Neuronal stem cell (in vitro differentiated cells): Measurements from ENCODE around the gene SCART1.
"Not testable (repeated sequence)": the region's sequence is repeated elsewhere in the genome, so short reads cannot be mapped to it uniquely, and the experiment has no call there.

Source experiments
- DNase-seq: peaks from one replicate; pipeline ENCODE4 v3.0.0-alpha.2; 2013; ENCODE audit warnings: low spot score
- H2AFZ ChIP-seq: one replicate; pipeline ENCODE4 v1.6.1; 2013; ENCODE audit warnings: mild to moderate bottlenecking, low read length, inconsistent platforms
- H2AK5ac ChIP-seq: 2 replicates; pipeline ENCODE4 v1.6.1; 2013; ENCODE audit warnings: low read depth, mild to moderate bottlenecking, inconsistent platforms, low read length, moderate library complexity, mixed read lengths
- H2BK120ac ChIP-seq: 2 replicates; pipeline ENCODE4 v1.6.1; 2013; ENCODE audit warnings: low read depth, mild to moderate bottlenecking, inconsistent platforms, low read length, moderate library complexity, mixed read lengths
- H2BK12ac ChIP-seq: one replicate; pipeline ENCODE4 v1.6.1; 2013; ENCODE audit warnings: low read length, inconsistent platforms
- H2BK15ac ChIP-seq: 2 replicates; pipeline ENCODE4 v1.6.1; 2013; ENCODE audit warnings: mild to moderate bottlenecking, low read length, inconsistent platforms, mixed read lengths
- H2BK5ac ChIP-seq: one replicate; pipeline ENCODE4 v1.6.1; 2013; ENCODE audit warnings: inconsistent platforms, mild to moderate bottlenecking, low read length, moderate library complexity
- H3K14ac ChIP-seq: one replicate; pipeline ENCODE4 v1.6.1; 2013; ENCODE audit warnings: low read length, inconsistent platforms
- H3K18ac ChIP-seq: 2 replicates; pipeline ENCODE4 v1.6.1; 2013; ENCODE audit warnings: low read length, inconsistent platforms
- H3K23ac ChIP-seq: 2 replicates; pipeline ENCODE4 v1.6.1; 2013; ENCODE audit warnings: low read depth, mild to moderate bottlenecking, mixed read lengths, low read length, inconsistent platforms; ENCODE audit not compliant: poor library complexity
- H3K27ac ChIP-seq: replicated peaks from 3 replicates; pipeline ENCODE4 v1.5.1; 2013; ENCODE audit warnings: low read length, inconsistent platforms
- H3K27me3 ChIP-seq, 3 experiments: 2 replicates each; pipeline ENCODE4 v1.6.1; 2013; ENCODE audit warnings: low read length in 3 of 3, mild to moderate bottlenecking in 2 of 3, inconsistent platforms in 1 of 3, low read depth in 1 of 3, mixed read lengths in 1 of 3, moderate library complexity in 1 of 3; ENCODE audit not compliant: control insufficient read depth in 3 of 3, insufficient read depth in 3 of 3
- H3K36me3 ChIP-seq, 2 donors: replicated peaks in 1 of 2; 2 replicates each; pipeline ENCODE4 v1.6.1; 2013; ENCODE audit warnings: low read length in 2 of 2; ENCODE audit not compliant: control insufficient read depth in 2 of 2, insufficient read depth in 2 of 2
- H3K4ac ChIP-seq: 2 replicates; pipeline ENCODE4 v1.6.1; 2013; ENCODE audit warnings: inconsistent platforms, mild to moderate bottlenecking, low read length, moderate library complexity
- H3K4me1 ChIP-seq, 2 donors: 1 replicate in 1 of 2; 2 replicates in 1 of 2; pipeline ENCODE4 v1.6.1; 2013; ENCODE audit warnings: low read length in 2 of 2, low read depth in 1 of 2; ENCODE audit not compliant: control insufficient read depth in 2 of 2, insufficient read depth in 1 of 2
- H3K4me2 ChIP-seq: one replicate; pipeline ENCODE4 v1.6.1; 2013; ENCODE audit warnings: mild to moderate bottlenecking, low read length, inconsistent platforms; ENCODE audit not compliant: insufficient read depth, poor library complexity, severe bottlenecking
- H3K4me3 ChIP-seq, 2 donors: 2 replicates each; pipeline ENCODE4 v1.5.1; 2013; ENCODE audit warnings: low read length in 2 of 2, mild to moderate bottlenecking in 2 of 2, inconsistent platforms in 1 of 2, moderate library complexity in 1 of 2
- H3K79me1 ChIP-seq: one replicate; pipeline ENCODE4 v1.6.1; 2013; ENCODE audit warnings: low read depth, mild to moderate bottlenecking, inconsistent platforms, low read length, moderate library complexity
- H3K9ac ChIP-seq: one replicate; pipeline ENCODE4 v1.6.1; 2013; ENCODE audit warnings: mild to moderate bottlenecking, low read depth, low read length, inconsistent platforms; ENCODE audit not compliant: poor library complexity
- H3K9me3 ChIP-seq, 2 donors: replicated peaks in 1 of 2; 2 replicates each; pipeline versions ENCODE3 to v1.6.1; 2013; ENCODE audit warnings: low read length in 2 of 2, mild to moderate bottlenecking in 2 of 2, inconsistent platforms in 1 of 2, low read depth in 1 of 2, mixed read lengths in 1 of 2, moderate library complexity in 1 of 2; ENCODE audit not compliant: control insufficient read depth in 2 of 2, insufficient read depth in 1 of 2
- H4K8ac ChIP-seq: one replicate; pipeline ENCODE4 v1.6.1; 2013; ENCODE audit warnings: low read depth, mild to moderate bottlenecking, inconsistent platforms, low read length, moderate library complexity
- H4K91ac ChIP-seq: one replicate; pipeline ENCODE4 v1.6.1; 2013; ENCODE audit warnings: low read length, low read depth, mild to moderate bottlenecking, inconsistent platforms; ENCODE audit not compliant: poor library complexity
- WGBS, 2 donors: extraction: QIAGEN DNeasy Blood & Tissue Kit; methylation state at CpG; one replicate each; pipeline ENCODE4 v1.1.7; 2013; ENCODE audit warnings: missing lambda C conversion rate in 2 of 2, mixed read lengths in 1 of 2; ENCODE audit not compliant: insufficient read length in 2 of 2, insufficient replicate concordance in 1 of 2; ENCODE audit errors: extremely low coverage in 2 of 2; 5-methylcytosine and 5-hydroxymethylcytosine counted together

The SCART1 gene

GRCh38 chr10:133493562-133493961 is 39.8 kb downstream of the SCART1 start:
- H3K18ac ChIP-seq, H2BK12ac ChIP-seq: not testable (repeated sequence)

DNA sequence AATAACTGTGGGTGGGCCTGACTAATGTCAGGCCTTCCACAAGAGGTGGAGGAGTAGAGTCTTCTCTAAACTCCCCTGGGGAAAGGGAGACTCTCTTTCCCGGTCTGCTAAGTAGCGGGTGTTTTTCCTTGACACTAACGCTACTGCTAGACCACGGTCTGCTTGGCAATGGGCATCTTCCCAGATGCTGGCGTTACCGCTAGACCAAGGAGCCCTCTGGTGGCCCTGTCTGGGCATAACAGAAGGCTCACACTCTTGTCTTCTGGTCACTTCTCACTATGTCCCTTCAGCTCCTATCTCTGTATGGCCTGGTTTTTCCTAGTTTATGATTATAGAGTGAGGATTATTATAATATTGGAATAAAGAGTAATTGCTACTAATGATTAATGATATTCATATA is 43.6 kb downstream of the SCART1 start:
- not testable (repeated sequence) for H3K4me3 ChIP-seq, H2BK120ac ChIP-seq, H3K23ac ChIP-seq, H3K27ac ChIP-seq, H2BK15ac ChIP-seq, H3K9me3 ChIP-seq, H2AFZ ChIP-seq, H3K36me3 ChIP-seq, H3K14ac ChIP-seq, DNase-seq, H3K27me3 ChIP-seq, H4K8ac ChIP-seq, H3K4me1 ChIP-seq, H2BK5ac ChIP-seq, H3K4ac ChIP-seq, H2BK12ac ChIP-seq, H4K91ac ChIP-seq, H2AK5ac ChIP-seq, H3K9ac ChIP-seq, H3K18ac ChIP-seq, H3K79me1 ChIP-seq, H3K4me2 ChIP-seq
- WGBS, 2 donors, result no CpG with 5 or more reads among the region's 6 CpGs

More at GRCh38 chr10:133493562-133493961, 39.8 kb downstream of the SCART1 start:
- not testable (repeated sequence) for H3K9ac ChIP-seq, H2BK5ac ChIP-seq, H2BK120ac ChIP-seq, H2AFZ ChIP-seq, H3K14ac ChIP-seq, H3K79me1 ChIP-seq, H4K91ac ChIP-seq, H4K8ac ChIP-seq, DNase-seq, H3K4ac ChIP-seq, H3K27ac ChIP-seq, H3K27me3 ChIP-seq, H2BK15ac ChIP-seq, H3K36me3 ChIP-seq, H3K4me2 ChIP-seq, H3K4me1 ChIP-seq, H2AK5ac ChIP-seq, H3K23ac ChIP-seq, H3K4me3 ChIP-seq
- no CpG with 5 or more reads among the region's 4 CpGs for WGBS, 2 donors
- H3K9me3 ChIP-seq, result peaks cover 0 to 16% of the 10 kb centered on the region in 2 donors

GRCh38 chr10:133499176-133499575 is 45.4 kb downstream of the SCART1 start:
- H3K79me1 ChIP-seq, H3K27ac ChIP-seq, H4K8ac ChIP-seq, H2BK15ac ChIP-seq, H2AK5ac ChIP-seq, DNase-seq, H4K91ac ChIP-seq, H3K18ac ChIP-seq, H2BK120ac ChIP-seq, H2BK5ac ChIP-seq, H3K4me1 ChIP-seq, H3K27me3 ChIP-seq, H3K23ac ChIP-seq, H2BK12ac ChIP-seq, H3K14ac ChIP-seq, H3K36me3 ChIP-seq, H2AFZ ChIP-seq, H3K4me2 ChIP-seq, H3K4me3 ChIP-seq, H3K9ac ChIP-seq, H3K9me3 ChIP-seq, H3K4ac ChIP-seq: not testable (repeated sequence)
- WGBS, 2 donors, result no CpG with 5 or more reads among the region's 1 CpG

- H3K18ac ChIP-seq, H3K27ac ChIP-seq, H4K8ac ChIP-seq, H3K4me1 ChIP-seq, H3K4me2 ChIP-seq, H4K91ac ChIP-seq, DNase-seq, H2BK15ac ChIP-seq, H3K14ac ChIP-seq, H3K4me3 ChIP-seq, H2BK120ac ChIP-seq, H3K4ac ChIP-seq, H3K23ac ChIP-seq, H3K9ac ChIP-seq, H3K9me3 ChIP-seq, H3K36me3 ChIP-seq, H3K27me3 ChIP-seq, H2BK5ac ChIP-seq, H2BK12ac ChIP-seq, H2AK5ac ChIP-seq, H3K79me1 ChIP-seq, H2AFZ ChIP-seq: not testable (repeated sequence)
- WGBS, 2 donors, result no CpG with 5 or more reads among the region's 4 CpGs
Observed at GRCh38 chr10:133500897-133501296, 47.2 kb downstream of the SCART1 start.
